Right cardiac atrium (tissue), 5 donors: Measurements from ENCODE around the gene PSMB10. TPM values are rescaled to one million over a fixed set of nuclear protein-coding genes. Genes with fewer than 3 reads are reported as not detected.

Experiments used
- ATAC-seq, 2 donors: fragments of 200-7000 bp; cut with Tn5 transposase; one replicate each; pipeline versions ENCODE4 v1.8.0 to v1.9.1; 2020; ENCODE audit warnings: moderate library complexity in 2 of 2, mild to moderate bottlenecking in 1 of 2
- DNase-seq, 3 donors: peaks; one replicate each; pipeline ENCODE4 v3.0.0-alpha.2; 2020
- H3K27ac ChIP-seq: one replicate; pipeline ENCODE4 v1.5.1; 2013; ENCODE audit warnings: mild to moderate bottlenecking, low read length, control low read depth, moderate library complexity
- H3K27me3 ChIP-seq: one replicate; pipeline ENCODE4 v1.6.1; 2013; ENCODE audit not compliant: control insufficient read depth, insufficient read depth
- H3K4me1 ChIP-seq: one replicate; pipeline ENCODE4 v1.6.1; 2013; ENCODE audit warnings: low read length; ENCODE audit not compliant: control insufficient read depth, insufficient read depth
- H3K4me3 ChIP-seq: one replicate; pipeline ENCODE4 v1.5.1; 2013; ENCODE audit warnings: low read length, control low read depth
- H3K9me3 ChIP-seq: one replicate; pipeline ENCODE4 v1.6.1; 2013; ENCODE audit warnings: low read length; ENCODE audit not compliant: control insufficient read depth
- WGBS: extraction: QIAGEN DNeasy Blood & Tissue Kit; methylation state at CpG from one replicate; pipeline ENCODE4 v1.1.7; 2013; 5-methylcytosine and 5-hydroxymethylcytosine counted together
- intact Hi-C, 4 donors: fragments of 100-400 bp; cut with DNase I; formaldehyde crosslinking; loops; one replicate each; pipeline versions ENCODE4 v1.11.0 to v1.14.0; 2022 to 2023
- polyA plus RNA-seq: library from polyadenylated mRNA; stranded (reverse); fragments of 200-250 nt; gene quantifications from one replicate; pipeline ENCODE4 v1.2.3, GENCODE V29; 2013
- total RNA-seq, 4 donors: library from RNA; stranded (reverse); fragmentation: NEBNext Ultra II Directional; extraction: Animal tissue kit (Norgen Biotek cat#: 25700); gene quantifications; one replicate each; pipeline ENCODE4 v1.2.1, GENCODE V29; 2021
- donor health status: healthy with polysubstance abuse.
- donor health status: DM: no; HTN: yes; CAD: no.
- donor health status: DM: no; HTN: no; CAD: no.
- donor health status: DM: no; HTN: yes; CAD: no; lungs with severe emphysema.
- donor health status: DM: yes; HTN: yes; CAD: no.

Gene PSMB10
- total and polyA plus RNA-seq, 5 donors, result 49.1 to 92.8 (median 60.6) TPM

GRCh38 chr16:67885545-67885944, 51.1 kb downstream of the PSMB10 start:
- Histone ChIP-seq H3K27me3 (no peaks in the 10 kb centered on the region), H3K9me3 (no peaks in the 10 kb centered on the region), H3K4me3 (no peak overlapping the region), H3K27ac (no peak overlapping the region), H3K4me1 (peaks cover 3% of the 10 kb centered on the region)
- intact Hi-C loops, result loop anchor here in 1 of 4 donors (10.0 kb wide), 1 partner anchor 149 kb away; no protein-coding TSS in a partner anchor
- 94% methylated on average over 12 of the region's 12 CpGs for WGBS
- DNase-seq (no peak), ATAC-seq (no peak)

- Histone ChIP-seq H3K4me1 (peaks cover 3% of the 10 kb centered on the region), H3K9me3 (no peaks in the 10 kb centered on the region), H3K27me3 (no peaks in the 10 kb centered on the region), H3K27ac (peak within 1 kb of the TSS; percentile 65), H3K4me3 (no peak within 1 kb of the TSS)
- intact Hi-C loops, result loop anchor here in 3 of 4 donors (5.0 to 10.0 kb wide), 2 partner anchors 43 to 150 kb away; no protein-coding TSS in a partner anchor
- DNase-seq, result peak; percentile 92 to 96 (median 96)
- ATAC-seq, result peak; percentile 87 to 92
- 27% methylated on average over 22 of the region's 22 CpGs for WGBS
Measured at GRCh38 chr16:67884684-67885083, 52.0 kb downstream of the PSMB10 start, which contains the start of gene NRN1L. Gene NRN1L, plus strand, starts transcription at chr16:67884885. Its CDS starts 19 bp downstream, at chr16:67884904.

Other genes with a start within 250 kb of the PSMB10 start
- gene GFOD2, start 217.5 kb downstream of the PSMB10 start, total RNA-seq, result 1 to 10 TPM; 8.2 to 9.9 (median 8.6) TPM
- 8.1 TPM for gene GFOD2, start 217.5 kb downstream of the PSMB10 start, polyA plus RNA-seq
- gene RANBP10, start 130.3 kb downstream of the PSMB10 start, total RNA-seq, result 10 to 100 TPM; 11.1 to 16.3 (median 12.4) TPM
- gene RANBP10, start 130.3 kb downstream of the PSMB10 start, polyA plus RNA-seq, result 6.9 TPM
- under 1 TPM; 0.56 to 0.94 (median 0.79) TPM for gene TSNAXIP1, start 130.0 kb downstream of the PSMB10 start, total RNA-seq
- 1.1 TPM for gene TSNAXIP1, start 130.0 kb downstream of the PSMB10 start, polyA plus RNA-seq
- gene THAP11, start 94.5 kb downstream of the PSMB10 start, total RNA-seq, result 10 to 100 TPM; 27.5 to 34.0 (median 32.0) TPM
- gene THAP11, start 94.5 kb downstream of the PSMB10 start, polyA plus RNA-seq, result 20.8 TPM
- gene NUTF2, start 89.9 kb downstream of the PSMB10 start, total RNA-seq, result 10 to 100 TPM; 66.6 to 80.7 (median 68.2) TPM
- gene NUTF2, start 89.9 kb downstream of the PSMB10 start, polyA plus RNA-seq, result 125 TPM
- 10 to 100 TPM; 24.3 to 29.0 (median 27.4) TPM for gene CENPT, start 89.2 kb downstream of the PSMB10 start, total RNA-seq
- 26.7 TPM for gene CENPT, start 89.2 kb downstream of the PSMB10 start, polyA plus RNA-seq
- gene EDC4, start 63.8 kb downstream of the PSMB10 start, total RNA-seq, result 10 to 100 TPM; 29.7 to 35.6 (median 31.9) TPM
- gene EDC4, start 63.8 kb downstream of the PSMB10 start, polyA plus RNA-seq, result 21.7 TPM
- under 1 TPM in 1 of 4 donors, not detected in 3; 0.53 TPM for gene NRN1L, start 52.0 kb downstream of the PSMB10 start, total RNA-seq
- 0.41 TPM for gene NRN1L, start 52.0 kb downstream of the PSMB10 start, polyA plus RNA-seq
- 10 to 100 TPM; 23.8 to 31.1 (median 27.0) TPM for gene PSKH1, start 43.6 kb downstream of the PSMB10 start, total RNA-seq
- gene PSKH1, start 43.6 kb downstream of the PSMB10 start, polyA plus RNA-seq, result 26.8 TPM
- gene CTRL, start 5.0 kb downstream of the PSMB10 start, total RNA-seq, result under 1 TPM in 3 of 4 donors, not detected in 1; 0.37 to 0.94 (median 0.42) TPM
- gene CTRL, start 5.0 kb downstream of the PSMB10 start, polyA plus RNA-seq, result 0.66 TPM
- 10 to 100 TPM; 15.0 to 27.0 (median 16.1) TPM for gene LCAT, start 7.3 kb upstream of the PSMB10 start, total RNA-seq
- gene LCAT, start 7.3 kb upstream of the PSMB10 start, polyA plus RNA-seq, result 17.4 TPM
- 100 to 1,000 TPM in 1 of 4 donors, 10 to 100 TPM in 3; 64.6 to 114 (median 66.8) TPM for gene SLC12A4, start 31.8 kb upstream of the PSMB10 start, total RNA-seq
- gene SLC12A4, start 31.8 kb upstream of the PSMB10 start, polyA plus RNA-seq, result 49.3 TPM
- gene DPEP3, start 43.6 kb upstream of the PSMB10 start, total RNA-seq, result not detected
- gene DPEP3, start 43.6 kb upstream of the PSMB10 start, polyA plus RNA-seq, result not detected
- 1 to 10 TPM; 1.2 to 2.7 (median 1.8) TPM for gene DPEP2, start 62.6 kb upstream of the PSMB10 start, total RNA-seq
- 1.5 TPM for gene DPEP2, start 62.6 kb upstream of the PSMB10 start, polyA plus RNA-seq
- not detected for gene DPEP2NB, start 79.1 kb upstream of the PSMB10 start, total RNA-seq
- not detected for gene DPEP2NB, start 79.1 kb upstream of the PSMB10 start, polyA plus RNA-seq
- 1 to 10 TPM; 6.7 to 7.8 (median 7.4) TPM for gene DDX28, start 86.4 kb upstream of the PSMB10 start, total RNA-seq
- gene DDX28, start 86.4 kb upstream of the PSMB10 start, polyA plus RNA-seq, result 8.4 TPM
- gene DUS2, start 86.4 kb upstream of the PSMB10 start, total RNA-seq, result 1 to 10 TPM; 5.1 to 9.5 (median 6.8) TPM
- 4.3 TPM for gene DUS2, start 86.4 kb upstream of the PSMB10 start, polyA plus RNA-seq
- gene NFATC3, start 148.5 kb upstream of the PSMB10 start, total RNA-seq, result 10 to 100 TPM; 28.7 to 34.7 (median 33.6) TPM
- 8.1 TPM for gene NFATC3, start 148.5 kb upstream of the PSMB10 start, polyA plus RNA-seq